Chondrocyte (in vitro differentiated cells): ENCODE results near the gene FAM107B. TPM values are rescaled to one million over a fixed set of nuclear protein-coding genes. Genes with fewer than 3 reads are reported as not detected.

Experiments used
- DNase-seq: peaks from one replicate; pipeline ENCODE4 v3.0.0; 2021; ENCODE audit warnings: mixed read lengths, low spot score
- H3K27ac Mint-ChIP-seq: one replicate; pipeline ENCODE4 v1.8.0; 2021; ENCODE audit warnings: mild to moderate bottlenecking, moderate library complexity, mixed read lengths; ENCODE audit not compliant: unreplicated experiment
- H3K27me3 Mint-ChIP-seq: 2 replicates; pipeline ENCODE4 v1.8.0; 2021; ENCODE audit warnings: low read depth, mixed read lengths
- H3K36me3 Mint-ChIP-seq: 2 replicates; pipeline ENCODE4 v1.8.0; 2021; ENCODE audit warnings: low read depth, mixed read lengths
- H3K4me1 Mint-ChIP-seq: 2 replicates; pipeline ENCODE4 v1.8.0; 2021; ENCODE audit warnings: low read depth, mild to moderate bottlenecking, mixed read lengths
- H3K4me3 Mint-ChIP-seq: one replicate; pipeline ENCODE4 v1.8.0; 2021; ENCODE audit warnings: mild to moderate bottlenecking, moderate library complexity, mixed read lengths; ENCODE audit not compliant: unreplicated experiment
- H3K9me3 Mint-ChIP-seq: 2 replicates; pipeline ENCODE4 v1.8.0; 2021; ENCODE audit warnings: low read depth, mixed read lengths
- total RNA-seq: library from RNA; stranded (reverse); gene quantifications from 3 replicates; pipeline ENCODE4 v1.2.1, GENCODE V29; 2021
- TF ChIP-seq, protein P1 (sequence below): fragments of 200-600 bp; sonication (generic); IDR thresholded peaks from 2 replicates; pipeline ENCODE4 v1.5.0; 2021; ENCODE audit warnings: antibody characterized with exemption, mild to moderate bottlenecking, moderate library complexity

Gene FAM107B
- total RNA-seq, 1 donor from 2014 or later = 29.1 TPM

GRCh38 chr10:14806318-14806717 lies 31.6 kb upstream of the FAM107B start:
- H3K36me3 Mint-ChIP-seq = no peaks in the 10 kb centered on the region
- H3K9me3 Mint-ChIP-seq = peaks cover 2% of the 10 kb centered on the region
- H3K27ac Mint-ChIP-seq = no peak overlapping the region
- TF ChIP-seq, protein P1, sequence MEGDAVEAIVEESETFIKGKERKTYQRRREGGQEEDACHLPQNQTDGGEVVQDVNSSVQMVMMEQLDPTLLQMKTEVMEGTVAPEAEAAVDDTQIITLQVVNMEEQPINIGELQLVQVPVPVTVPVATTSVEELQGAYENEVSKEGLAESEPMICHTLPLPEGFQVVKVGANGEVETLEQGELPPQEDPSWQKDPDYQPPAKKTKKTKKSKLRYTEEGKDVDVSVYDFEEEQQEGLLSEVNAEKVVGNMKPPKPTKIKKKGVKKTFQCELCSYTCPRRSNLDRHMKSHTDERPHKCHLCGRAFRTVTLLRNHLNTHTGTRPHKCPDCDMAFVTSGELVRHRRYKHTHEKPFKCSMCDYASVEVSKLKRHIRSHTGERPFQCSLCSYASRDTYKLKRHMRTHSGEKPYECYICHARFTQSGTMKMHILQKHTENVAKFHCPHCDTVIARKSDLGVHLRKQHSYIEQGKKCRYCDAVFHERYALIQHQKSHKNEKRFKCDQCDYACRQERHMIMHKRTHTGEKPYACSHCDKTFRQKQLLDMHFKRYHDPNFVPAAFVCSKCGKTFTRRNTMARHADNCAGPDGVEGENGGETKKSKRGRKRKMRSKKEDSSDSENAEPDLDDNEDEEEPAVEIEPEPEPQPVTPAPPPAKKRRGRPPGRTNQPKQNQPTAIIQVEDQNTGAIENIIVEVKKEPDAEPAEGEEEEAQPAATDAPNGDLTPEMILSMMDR = no peak
- no peaks in the 10 kb centered on the region for H3K27me3 Mint-ChIP-seq
- H3K4me1 Mint-ChIP-seq = no peaks in the 10 kb centered on the region
- DNase-seq = no peak
- H3K4me3 Mint-ChIP-seq = no peak overlapping the region

GRCh38 chr10:14803827-14804226 lies 29.1 kb upstream of the FAM107B start:
- peaks cover 16% of the 10 kb centered on the region for H3K27me3 Mint-ChIP-seq
- TF ChIP-seq, protein P1 = no peak
- no peak for DNase-seq
- no peak overlapping the region for H3K27ac Mint-ChIP-seq
- peaks cover 2% of the 10 kb centered on the region for H3K9me3 Mint-ChIP-seq
- H3K4me3 Mint-ChIP-seq = no peak overlapping the region
- H3K36me3 Mint-ChIP-seq = peaks cover 4% of the 10 kb centered on the region
- no peaks in the 10 kb centered on the region for H3K4me1 Mint-ChIP-seq

- no peak overlapping the region for H3K4me3 Mint-ChIP-seq
- peaks cover 4% of the 10 kb centered on the region for H3K36me3 Mint-ChIP-seq
- TF ChIP-seq, protein P1 = no peak
- peaks cover 2% of the 10 kb centered on the region for H3K9me3 Mint-ChIP-seq
- no peaks in the 10 kb centered on the region for H3K4me1 Mint-ChIP-seq
- peaks cover 23% of the 10 kb centered on the region for H3K27me3 Mint-ChIP-seq
- no peak for DNase-seq
- H3K27ac Mint-ChIP-seq = no peak overlapping the region
Observed at GRCh38 chr10:14801723-14802122, 27.0 kb upstream of the FAM107B start.

- no peak overlapping the region for H3K4me3 Mint-ChIP-seq
- no peak for DNase-seq
- peaks cover 2% of the 10 kb centered on the region for H3K9me3 Mint-ChIP-seq
- no peaks in the 10 kb centered on the region for H3K4me1 Mint-ChIP-seq
- TF ChIP-seq, protein P1 = no peak
- H3K27ac Mint-ChIP-seq = no peak overlapping the region
- peaks cover 23% of the 10 kb centered on the region for H3K27me3 Mint-ChIP-seq
- peaks cover 4% of the 10 kb centered on the region for H3K36me3 Mint-ChIP-seq
Observed at GRCh38 chr10:14800397-14800796, 25.7 kb upstream of the FAM107B start.

DNA sequence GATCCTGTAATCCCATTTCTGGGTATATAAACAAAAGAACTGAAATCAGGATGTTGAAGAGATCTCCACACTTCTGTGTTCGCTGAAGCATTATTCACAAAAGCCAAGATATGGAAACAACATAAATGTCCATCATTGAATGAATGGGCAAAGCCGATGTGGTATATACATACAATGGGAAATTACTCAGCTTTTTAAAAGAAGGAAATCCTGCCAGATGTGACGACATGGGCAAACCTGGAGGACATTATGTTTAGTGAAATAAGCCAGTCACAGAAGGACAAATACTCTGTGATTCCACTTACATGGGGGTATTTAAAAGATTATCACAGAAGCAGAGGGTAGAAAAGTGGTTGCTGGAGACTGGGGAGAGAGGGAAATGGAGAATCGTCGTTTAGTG lies 23.9 kb upstream of the FAM107B start:
- Mint-ChIP-seq H3K4me3 (no peak overlapping the region), H3K27ac (no peak overlapping the region), H3K36me3 (peaks cover 4% of the 10 kb centered on the region), H3K9me3 (peaks cover 2% of the 10 kb centered on the region), H3K4me1 (no peaks in the 10 kb centered on the region), H3K27me3 (peaks cover 23% of the 10 kb centered on the region)
- no peak for DNase-seq
- TF ChIP-seq, protein P1 = no peak
